ENCODE data around the gene C2orf76.
"Not testable (repeated sequence)": the region's sequence is repeated elsewhere in the genome, so short reads cannot be mapped to it uniquely, and the experiment has no call there.

Gene C2orf76

GRCh38 chr2:119377294-119377992 lies 10.8 kb upstream of the C2orf76 start:
- DNase-seq (ENCODE audit: low read depth in 2 of 2): no peak

GRCh38 chr2:119376810-119377209 lies 10.2 kb upstream of the C2orf76 start:
- DNase-seq (ENCODE audit: low read depth in 2 of 2): no peak

- not testable (repeated sequence) for DNase-seq (ENCODE audit: low read depth in 2 of 2)
Observed at GRCh38 chr2:119376406-119376805, 9.8 kb upstream of the C2orf76 start.

- DNase-seq (ENCODE audit: low read depth in 2 of 2): not testable (repeated sequence)
Observed at GRCh38 chr2:119373907-119374745, 7.5 kb upstream of the C2orf76 start.

GRCh38 chr2:119372778-119373568 lies 6.3 kb upstream of the C2orf76 start:
- no peak for DNase-seq (ENCODE audit: low read depth in 2 of 2)

- no peak for DNase-seq (ENCODE audit: low read depth in 2 of 2)
Observed at GRCh38 chr2:119371111-119371510, 4.5 kb upstream of the C2orf76 start.

GRCh38 chr2:119369845-119370244 lies 3.2 kb upstream of the C2orf76 start:
- DNase-seq (ENCODE audit: low read depth in 2 of 2): no peak

GRCh38 chr2:119367472-119368099 lies 952 bp upstream of the C2orf76 start:
- peak; percentile 23 to 49 for DNase-seq (ENCODE audit: low read depth in 2 of 2)

GRCh38 chr2:119366161-119366648 lies 429 bp downstream of the C2orf76 start:
- no peak for DNase-seq (ENCODE audit: low read depth in 2 of 2)

- DNase-seq (ENCODE audit: low read depth in 2 of 2): no peak
Observed at GRCh38 chr2:119365436-119365835, 1.2 kb downstream of the C2orf76 start.

- no peak for DNase-seq (ENCODE audit: low read depth in 2 of 2)
Observed at GRCh38 chr2:119364798-119365197, 1.8 kb downstream of the C2orf76 start.

GRCh38 chr2:119360423-119360966 lies 6.1 kb downstream of the C2orf76 start:
- no peak for DNase-seq (ENCODE audit: low read depth in 2 of 2)

- DNase-seq (ENCODE audit: low read depth in 2 of 2): no peak
Observed at GRCh38 chr2:119359774-119360173, 6.9 kb downstream of the C2orf76 start.

- DNase-seq (ENCODE audit: low read depth in 2 of 2): no peak
Observed at GRCh38 chr2:119354860-119355259, 11.8 kb downstream of the C2orf76 start.

GRCh38 chr2:119352357-119352756 lies 14.3 kb downstream of the C2orf76 start:
- no peak for DNase-seq (ENCODE audit: low read depth in 2 of 2)

- no peak for DNase-seq (ENCODE audit: low read depth in 2 of 2)
Observed at GRCh38 chr2:119350311-119350998, 16.2 kb downstream of the C2orf76 start.

- DNase-seq (ENCODE audit: low read depth in 2 of 2): no peak
Observed at GRCh38 chr2:119349289-119349688, 17.3 kb downstream of the C2orf76 start.

- DNase-seq (ENCODE audit: low read depth in 2 of 2): no peak
Observed at GRCh38 chr2:119341684-119342083, 24.9 kb downstream of the C2orf76 start.

GRCh38 chr2:119339562-119339923 lies 27.1 kb downstream of the C2orf76 start:
- no peak for DNase-seq (ENCODE audit: low read depth in 2 of 2)

GRCh38 chr2:119338826-119339561 lies 27.6 kb downstream of the C2orf76 start:
- peak; percentile 8 to 18 for DNase-seq (ENCODE audit: low read depth in 2 of 2)

Measured in stimulated activated CD8-positive, alpha-beta memory T cell treated with anti-CD3 and anti-CD28 coated beads, Interleukin-15, amount 100 ng/mL, for 48 hours (primary cell).